Measurements from ENCODE around the gene PDE11A.
"Not testable (repeated sequence)": the region's sequence is repeated elsewhere in the genome, so short reads cannot be mapped to it uniquely, and the experiment has no call there.

PDE11A gene

DNA sequence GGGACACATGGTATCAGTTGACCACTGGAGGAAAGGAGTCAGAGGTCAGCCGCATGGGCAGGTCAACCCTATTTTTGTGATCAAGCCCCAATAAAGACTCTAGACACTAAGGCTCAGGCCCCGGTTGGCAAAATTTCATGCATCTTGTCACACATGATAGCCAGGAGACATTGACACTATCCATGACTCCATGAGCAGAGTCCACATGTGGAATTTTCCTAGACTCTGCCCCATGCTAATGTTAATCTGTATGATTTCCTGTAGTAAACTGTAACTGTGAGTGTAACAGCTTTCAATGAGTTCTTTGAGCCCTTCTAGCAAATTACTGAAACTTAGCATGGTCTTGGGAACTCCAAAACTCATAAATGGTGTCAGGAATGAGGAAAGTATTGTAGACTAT, 192.3 kb downstream of the PDE11A start:
- no peak for DNase-seq

DNA sequence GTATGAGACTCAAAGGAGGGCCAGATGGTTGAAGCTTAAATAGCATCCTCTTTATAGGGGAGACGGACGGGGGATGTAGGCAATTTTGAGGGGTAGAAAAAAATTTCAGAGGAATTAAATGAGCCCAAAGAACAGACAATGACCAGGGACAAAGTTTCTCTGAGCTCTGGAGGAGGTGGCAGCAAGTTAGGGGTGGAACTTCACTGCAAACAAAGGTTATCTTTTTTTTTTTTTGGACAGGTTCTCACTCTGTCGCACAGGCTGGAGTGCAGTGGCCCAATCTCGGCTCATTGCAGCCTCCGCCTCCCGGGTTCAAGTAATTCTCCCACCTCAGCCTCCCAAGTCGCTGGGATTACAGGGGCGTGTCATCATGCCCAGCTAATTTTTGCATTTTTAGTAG, 195.6 kb downstream of the PDE11A start:
- no peak for DNase-seq

DNA sequence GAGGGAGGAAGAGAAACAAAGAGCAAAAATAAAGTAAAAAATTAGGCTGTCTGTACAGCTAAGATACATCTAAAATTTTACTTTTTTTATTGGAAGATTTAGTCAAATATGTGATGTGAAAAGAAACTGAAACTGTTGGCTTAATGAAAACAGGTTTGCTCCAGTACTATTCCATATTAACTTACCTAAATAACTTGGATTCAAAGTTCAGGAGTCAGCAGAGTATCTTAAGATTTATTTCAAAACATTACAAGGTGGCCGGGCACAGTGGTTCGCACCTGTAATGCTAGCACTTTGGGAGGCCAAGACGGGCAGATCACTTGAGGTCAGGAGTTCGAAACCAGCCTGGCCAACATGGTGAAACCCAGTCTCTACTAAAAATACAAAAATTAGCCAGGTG, 197.9 kb downstream of the PDE11A start:
- no peak for DNase-seq

DNA sequence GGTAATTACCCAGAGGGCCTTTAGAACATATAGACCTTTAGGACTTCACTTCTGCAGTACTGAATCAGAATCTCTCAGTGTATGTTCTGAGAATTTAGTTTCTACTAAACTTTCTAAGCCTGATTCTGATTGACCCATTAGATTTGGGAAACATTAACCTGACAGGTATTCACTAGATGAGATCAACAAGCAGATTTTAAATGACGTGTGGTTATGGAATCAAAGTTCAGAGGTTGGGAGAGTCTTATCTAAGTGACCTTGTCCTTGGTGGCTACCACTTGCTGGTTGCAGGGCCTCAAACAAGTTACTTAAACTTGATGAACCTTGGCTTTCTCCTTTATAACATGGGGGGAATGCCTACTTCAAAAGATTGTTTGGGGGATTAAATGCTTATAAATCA, 198.7 kb downstream of the PDE11A start:
- DNase-seq, result no peak

DNA sequence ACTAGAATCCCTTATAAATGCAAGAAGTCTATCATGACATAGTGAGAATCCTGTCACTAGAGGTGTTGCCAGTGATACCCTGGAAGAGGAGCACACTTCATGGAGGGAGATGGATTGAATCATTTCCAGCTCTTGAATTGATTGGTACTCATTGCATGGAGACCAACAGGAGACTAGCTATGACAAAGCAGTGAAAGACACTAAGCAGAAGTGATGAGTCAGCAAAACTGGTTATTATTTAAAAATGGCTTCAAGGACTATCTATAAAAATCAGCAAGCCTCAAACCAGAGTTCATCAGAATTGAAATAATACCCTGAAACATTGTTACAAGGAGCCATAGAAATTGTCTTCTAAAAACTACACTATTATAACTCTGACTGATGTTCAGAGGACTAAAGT, 200.3 kb downstream of the PDE11A start:
- DNase-seq, result no peak

DNA sequence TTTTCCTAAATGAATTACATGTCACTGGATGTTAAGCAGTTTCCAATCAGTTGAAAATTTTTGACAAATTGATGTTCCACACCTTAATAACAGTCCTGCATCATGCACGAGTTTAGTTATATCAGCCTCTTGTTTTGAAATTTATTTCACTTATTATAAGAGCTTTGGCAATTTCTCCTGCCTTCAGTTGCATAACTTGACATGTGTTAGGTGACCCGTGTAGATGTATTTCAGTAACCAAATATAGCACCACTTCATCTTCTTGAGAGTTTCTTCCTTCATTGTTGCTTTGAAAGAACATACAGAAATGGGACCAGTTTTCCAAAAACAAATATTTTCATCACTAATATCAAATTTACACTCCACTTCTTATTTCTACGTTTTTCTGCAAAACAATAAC, 202.7 kb downstream of the PDE11A start:
- no peak for DNase-seq

DNA sequence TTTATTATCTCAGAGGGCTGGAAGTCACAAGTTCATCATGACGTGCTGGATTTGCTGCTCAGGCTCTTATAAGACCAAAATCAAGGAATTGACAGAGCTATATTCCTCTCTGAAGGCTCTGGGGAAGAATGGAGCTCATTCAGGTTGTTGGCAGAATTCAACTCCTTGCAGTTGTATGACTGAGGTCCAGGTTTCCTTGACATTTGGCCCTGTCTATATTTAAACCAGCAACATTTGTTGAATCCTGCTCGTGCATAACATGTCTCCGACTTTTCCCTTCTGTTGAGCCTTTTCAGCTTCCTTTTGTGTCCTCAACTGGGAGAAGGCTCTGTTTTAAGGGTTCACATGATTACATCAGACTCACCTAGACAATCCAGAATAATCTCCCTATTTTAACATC, 203.4 kb downstream of the PDE11A start:
- no peak for DNase-seq

DNA sequence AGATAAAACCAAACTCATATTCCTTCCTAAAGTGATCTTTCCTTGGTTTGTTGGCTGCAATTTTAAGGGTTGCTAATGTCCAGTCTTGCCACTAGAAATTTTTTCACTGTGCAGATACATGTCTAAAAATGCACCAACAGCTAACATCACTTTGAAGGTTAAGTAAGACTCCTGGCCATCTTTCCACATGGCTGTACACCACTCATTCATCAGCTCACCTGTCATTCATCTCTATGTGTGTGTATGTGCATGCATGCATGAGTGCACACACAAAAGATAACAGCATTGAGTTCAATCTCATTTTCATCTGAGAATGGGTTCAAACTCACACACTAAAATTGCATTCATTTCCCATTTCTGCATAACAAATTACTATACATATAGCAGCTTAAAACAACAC, 203.8 kb downstream of the PDE11A start:
- DNase-seq, result no peak

DNA sequence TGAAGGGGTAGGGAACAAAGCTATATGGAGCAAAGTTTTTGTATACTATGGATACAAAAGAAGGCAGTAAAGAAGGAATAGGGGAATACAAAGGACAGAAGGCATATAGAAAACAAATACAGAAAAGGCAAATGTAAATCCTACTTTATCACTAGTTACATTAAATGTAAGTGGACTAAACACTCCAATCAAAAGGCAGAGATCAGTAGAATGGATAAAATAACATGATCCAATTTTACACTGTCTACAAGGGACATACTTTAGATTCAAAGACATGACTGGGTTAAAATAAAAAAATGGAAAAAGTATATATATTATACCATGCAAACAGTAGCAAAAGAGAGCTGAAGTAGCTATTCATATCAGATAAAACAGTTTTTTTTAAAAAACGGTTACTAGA, 215.0 kb downstream of the PDE11A start:
- no peak for DNase-seq

DNA sequence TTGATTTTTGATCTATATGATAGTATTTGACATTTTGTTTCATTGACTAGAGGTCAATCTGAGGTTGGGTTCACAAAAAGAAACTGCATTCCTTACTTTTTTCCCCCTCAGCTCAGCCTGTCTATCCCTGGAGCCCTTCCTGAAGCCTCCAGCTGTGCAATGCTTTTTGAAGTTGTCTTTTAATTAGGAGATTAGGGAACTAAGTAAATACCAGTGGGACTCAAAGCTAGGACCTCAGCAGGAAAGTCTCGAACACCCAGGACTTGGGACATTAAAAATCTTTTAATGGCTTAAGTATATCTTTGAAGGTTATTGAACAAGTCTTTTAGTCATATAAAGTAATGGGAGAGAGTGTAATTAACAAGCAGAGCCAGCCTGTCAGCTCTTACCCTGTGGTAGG, 220.2 kb downstream of the PDE11A start:
- no peak for DNase-seq

DNA sequence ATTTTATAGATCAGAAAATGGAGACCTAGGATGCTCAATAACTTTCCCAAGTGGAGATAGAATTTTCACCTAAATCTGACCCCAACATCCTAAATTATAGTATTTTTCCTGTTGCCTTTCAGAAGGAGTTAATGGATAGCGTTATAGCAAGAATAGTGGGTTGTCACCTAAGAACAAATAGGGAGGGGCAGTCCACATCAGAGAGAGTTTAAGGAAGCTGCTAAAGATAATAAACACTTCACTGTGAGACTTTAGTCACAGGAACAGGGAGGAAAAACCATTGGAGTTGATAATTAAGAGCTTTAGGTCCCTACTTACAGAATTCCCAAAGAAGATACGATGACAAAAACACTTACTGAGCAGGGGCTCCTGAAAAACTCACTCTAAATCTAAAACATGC, 229.4 kb downstream of the PDE11A start:
- DNase-seq, result no peak

DNA sequence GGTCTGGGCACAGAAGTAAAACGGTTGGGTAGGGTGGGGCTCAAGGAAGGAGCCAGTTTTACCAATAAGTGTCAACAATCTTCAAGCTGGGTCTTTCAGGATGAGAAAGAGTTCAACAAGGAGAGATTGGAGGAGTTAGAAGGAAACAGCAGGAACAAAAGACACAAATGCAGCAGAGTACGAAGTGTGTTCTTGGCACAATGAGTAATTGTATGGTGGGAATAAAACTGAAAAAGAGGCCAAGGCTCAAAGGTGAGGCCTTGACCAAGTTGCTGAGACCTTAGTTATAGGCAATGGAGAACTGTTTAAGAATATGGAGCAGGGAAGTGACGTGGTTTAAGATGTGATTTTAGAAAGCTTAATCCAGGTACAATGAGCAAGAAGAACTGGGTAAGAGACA, 230.3 kb downstream of the PDE11A start:
- DNase-seq, result no peak

DNA sequence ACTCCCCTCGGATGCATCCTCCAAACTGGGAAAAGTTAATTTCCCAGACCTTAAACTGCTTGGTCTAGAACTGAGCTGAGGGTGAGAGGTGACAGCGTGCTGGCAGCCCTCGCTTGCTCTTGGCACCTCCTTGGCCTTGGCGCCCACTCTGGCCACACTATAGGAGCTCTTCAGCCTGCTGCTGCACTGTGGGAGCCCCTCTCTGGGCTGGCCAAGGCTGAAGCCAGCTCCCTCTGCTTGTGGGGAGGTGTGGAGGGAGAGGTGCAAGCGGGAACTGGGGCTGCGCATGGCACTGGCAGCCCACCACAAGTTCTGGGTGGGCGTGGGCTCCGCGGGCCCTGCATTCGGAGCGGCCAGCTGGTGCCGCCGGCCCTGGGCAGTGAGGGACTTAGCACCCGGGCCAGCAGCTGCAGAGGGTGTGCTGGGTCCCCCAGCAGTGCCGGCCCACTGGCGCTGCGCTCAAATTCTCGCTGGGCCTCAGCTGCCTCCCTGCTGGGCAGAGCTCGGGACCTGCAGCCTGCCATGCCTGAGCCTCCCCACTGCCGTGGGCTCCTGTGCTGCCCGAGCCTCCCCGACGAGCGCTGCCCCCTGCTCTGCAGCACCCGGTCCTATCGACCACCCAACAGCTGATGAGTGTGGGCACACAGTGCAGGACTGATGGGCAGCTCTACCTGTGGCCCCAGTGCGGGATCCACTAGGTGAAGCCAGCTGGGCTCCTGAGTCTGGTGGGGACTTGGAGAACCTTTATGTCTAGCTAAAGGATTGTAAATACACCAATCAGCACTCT, 237.0 kb downstream of the PDE11A start:
- DNase-seq, result not testable (repeated sequence)

DNA sequence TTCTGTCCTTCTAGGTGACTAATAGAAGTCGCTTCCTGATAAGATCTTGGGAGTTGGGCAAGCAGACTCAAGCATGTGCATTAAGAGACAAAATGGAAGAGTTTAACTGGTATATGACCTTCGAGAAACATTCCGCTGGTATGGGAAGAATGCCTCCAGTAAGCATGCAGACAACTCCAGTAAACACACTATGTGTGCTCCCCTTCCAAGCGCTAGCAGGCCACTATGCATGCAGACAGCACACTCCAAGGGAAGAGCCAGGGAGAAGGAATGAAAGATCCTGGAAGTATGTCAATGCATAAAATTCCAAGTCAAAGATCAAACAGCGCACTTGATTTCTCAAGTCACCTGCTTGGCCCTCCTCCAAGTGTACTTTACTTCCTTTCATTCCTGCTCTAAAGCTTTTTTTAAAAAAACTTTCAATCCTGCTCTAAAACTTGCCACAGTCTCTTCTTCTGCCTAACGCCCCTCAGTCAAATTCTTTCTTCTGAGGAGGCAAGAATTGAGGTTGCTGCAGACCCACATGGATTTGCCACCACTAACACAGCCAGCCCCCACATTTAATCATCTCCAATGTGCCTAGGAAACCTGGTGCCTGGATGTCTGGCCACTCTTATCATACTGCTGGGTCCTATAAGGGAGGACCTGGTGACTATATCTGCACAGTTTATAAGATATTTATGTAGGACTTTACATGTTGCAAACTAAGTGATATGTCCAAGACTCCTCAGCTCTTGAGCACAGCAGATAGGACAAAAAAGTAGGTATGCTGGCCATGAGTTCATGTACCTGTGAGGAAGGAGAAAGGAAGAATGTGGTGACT, 239.8 kb downstream of the PDE11A start:
- no peak for DNase-seq

DNA sequence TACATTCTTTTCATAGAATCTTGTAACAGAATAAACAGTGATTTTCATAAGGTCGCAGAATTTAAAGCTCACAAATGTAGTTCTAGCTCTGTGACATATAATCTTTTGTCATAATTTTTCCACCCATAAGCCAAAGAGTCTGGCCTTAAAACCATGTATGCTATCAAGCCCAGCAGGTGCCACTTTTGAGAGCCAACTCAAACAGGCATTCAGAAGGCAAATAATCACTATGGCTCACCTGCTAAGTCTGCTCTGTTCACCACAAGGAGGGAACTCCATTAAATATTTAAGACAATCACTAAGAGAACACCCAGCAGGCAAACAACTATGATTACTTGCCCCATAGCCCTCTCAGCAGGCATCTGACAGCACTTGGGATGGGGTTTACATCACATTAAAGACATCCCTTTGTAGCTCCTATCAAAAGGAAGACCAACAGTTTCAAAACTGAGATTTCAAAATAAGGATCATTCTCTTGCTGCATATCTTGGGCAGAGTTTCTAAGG, 241.6 kb downstream of the PDE11A start:
- no peak for DNase-seq

DNA sequence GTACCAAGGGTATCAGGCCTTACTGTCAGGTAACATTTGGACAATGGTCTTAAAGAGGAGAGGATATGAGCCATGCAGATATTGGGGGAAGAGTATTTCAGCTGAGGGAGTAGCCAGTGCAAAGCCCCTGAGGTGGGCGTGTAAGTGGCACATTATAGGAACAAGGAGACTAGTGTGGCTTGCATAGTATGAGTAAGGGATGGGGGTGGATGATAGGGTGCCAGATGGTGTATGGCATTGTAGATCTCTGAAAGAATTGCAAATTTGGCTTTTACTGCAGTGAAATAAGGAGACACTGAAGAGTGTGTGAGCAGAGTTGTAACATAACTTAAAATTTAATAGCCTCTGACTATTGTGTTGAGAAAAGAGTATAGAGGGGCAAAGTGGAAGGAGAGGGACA, 244.0 kb downstream of the PDE11A start:
- no peak for DNase-seq

DNA sequence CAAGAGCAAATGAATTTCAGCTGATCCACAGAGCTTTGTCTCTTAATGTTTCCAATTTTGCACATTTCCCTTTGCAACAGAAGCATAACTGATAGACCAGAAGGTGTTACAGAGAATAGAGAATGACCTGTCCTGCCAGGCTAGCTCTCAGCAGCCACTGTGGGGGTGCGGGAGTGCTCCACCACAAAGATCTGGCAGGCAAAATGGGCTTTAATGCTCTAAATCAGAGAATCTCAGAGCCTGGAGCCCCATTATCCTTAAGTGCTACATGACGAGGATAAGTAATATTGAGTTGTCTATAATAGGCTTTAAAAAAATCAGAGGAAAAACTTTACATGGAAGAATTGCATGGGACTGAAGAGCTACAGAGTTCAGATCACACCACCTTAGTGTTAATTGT, 245.7 kb downstream of the PDE11A start:
- DNase-seq, result no peak

DNA sequence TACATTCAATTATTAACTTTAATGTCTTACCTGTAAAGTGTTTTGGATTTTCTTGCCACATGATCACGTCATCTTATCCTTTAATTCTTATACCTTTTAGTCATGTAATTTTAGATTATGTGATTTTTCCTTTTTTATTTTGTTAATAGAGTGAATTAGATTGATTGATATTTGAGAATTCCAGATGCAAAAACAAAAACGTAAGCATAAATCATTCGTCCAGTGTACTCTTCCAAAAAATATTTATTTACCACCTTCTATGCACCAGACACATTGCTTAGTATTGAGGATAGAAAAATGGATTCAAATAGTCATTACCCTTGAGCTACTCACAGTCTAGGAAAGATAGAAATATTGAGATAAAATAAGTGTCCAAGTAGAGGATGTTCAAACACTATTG, 249.6 kb downstream of the PDE11A start:
- DNase-seq, result no peak

DNA sequence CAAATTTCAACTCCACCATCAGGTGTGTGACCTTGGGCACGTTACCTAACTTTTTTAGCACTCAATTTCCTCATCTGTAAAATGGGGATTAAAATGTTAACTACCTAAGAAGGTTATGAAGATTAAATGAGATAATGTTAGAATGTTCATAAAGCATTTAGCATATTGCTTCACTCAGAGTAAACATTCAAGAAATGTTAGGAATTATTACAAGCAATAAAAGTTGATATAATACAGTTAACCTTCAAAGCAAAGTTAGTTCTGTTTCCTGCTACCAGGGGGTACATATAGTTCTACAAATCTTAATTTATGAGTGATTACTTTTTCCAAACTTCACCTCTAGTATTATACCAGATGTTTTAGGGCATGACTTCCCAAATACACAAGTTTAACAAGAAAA, 254.2 kb downstream of the PDE11A start:
- no peak for DNase-seq

DNA sequence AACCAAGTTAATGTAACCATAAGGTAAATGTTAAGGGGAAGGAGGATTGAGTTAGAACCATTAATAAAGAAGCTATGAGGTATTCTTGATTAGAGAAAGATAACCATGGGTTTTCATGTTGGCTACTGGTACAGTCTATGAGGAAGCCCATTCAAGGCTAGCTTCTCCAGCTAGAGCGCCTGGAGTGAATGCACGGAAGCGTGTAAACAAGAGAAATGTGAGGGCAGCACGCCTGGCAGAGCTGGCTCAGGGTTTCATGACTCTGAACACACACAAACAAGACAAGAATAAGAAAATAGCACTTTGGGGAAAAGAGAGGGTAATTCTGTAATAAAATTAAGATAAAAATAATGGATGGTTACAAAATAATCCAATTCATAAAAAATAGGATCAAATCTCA, 255.3 kb downstream of the PDE11A start:
- no peak for DNase-seq

DNA sequence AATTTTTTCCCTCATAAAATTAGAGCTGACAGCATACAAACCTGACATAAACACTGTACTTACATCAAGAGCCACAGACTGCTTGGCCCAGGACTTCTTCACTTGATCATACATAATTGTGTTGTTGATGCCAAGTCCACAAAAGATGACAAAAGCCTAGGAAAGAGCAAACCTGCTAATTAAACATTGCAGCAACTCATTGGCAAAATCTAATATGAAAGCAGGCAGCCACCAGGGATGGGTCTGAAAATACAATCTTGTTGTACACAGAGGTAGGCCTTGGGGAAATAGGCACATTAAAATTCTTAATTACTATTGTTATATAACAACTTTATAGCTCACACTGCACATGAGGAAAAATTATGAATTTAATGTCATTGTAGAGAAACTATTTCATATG, 255.8 kb downstream of the PDE11A start:
- no peak for DNase-seq

DNA sequence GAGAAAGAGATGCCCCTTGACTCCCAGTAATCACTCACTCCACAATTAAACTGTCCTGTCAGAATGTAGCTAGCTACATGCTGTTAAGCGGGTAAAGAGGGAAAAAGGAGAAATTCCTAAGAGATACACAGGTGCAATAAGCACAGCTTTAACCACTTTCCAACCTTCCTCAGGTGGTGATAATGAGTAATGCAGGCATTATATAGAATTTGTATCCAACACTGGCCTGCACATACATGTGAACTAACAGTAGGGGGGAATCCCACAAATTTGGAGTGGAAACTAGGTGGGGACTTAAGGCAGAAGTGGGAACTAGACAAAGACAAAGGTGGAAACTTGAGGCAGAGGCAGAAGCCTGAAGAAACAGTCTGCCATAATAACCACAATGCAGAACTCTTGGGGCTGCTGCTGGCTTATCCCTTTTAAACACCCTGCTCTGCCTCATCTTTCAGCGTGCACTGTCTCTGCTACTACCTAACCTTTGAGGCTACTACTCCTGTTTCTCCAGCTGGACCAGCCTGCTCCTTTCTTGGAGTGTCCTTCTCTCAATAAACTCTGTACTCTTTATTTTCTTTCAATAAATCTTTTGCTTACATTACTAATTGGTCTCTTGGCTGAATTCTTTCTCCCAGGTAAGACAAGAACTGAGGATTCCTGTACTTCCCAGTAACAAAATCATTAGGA, 259.7 kb downstream of the PDE11A start:
- no peak for DNase-seq

DNA sequence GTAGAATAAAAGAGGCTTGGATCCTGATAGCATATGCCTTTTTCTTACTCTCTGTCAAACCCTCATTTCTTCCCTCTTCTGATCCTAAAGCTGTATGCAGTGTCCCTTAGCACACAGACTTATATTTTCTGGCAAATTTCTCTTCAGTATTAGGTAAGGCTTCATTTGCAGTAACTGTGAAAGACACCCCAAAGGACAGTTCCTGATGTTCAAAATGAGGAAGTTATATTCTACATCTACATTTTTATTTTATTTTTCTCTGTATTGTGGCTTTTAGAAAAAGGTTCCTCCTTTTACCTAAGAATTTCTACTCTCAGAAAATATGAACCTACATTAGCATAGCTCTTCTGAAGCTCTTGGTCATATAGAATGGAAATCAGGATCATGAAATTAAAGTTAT, 261.7 kb downstream of the PDE11A start:
- DNase-seq, result no peak

All from stimulated activated naive CD4-positive, alpha-beta T cell treated with Interleukin-2 at 50 U/mL for 16 hours (primary cell).